Neural progenitor cell (in vitro differentiated cells): ENCODE measurements around the gene FBLN2. TPM values are rescaled to one million over a fixed set of nuclear protein-coding genes. Genes with fewer than 3 reads are reported as not detected.

Experiments used
- DNase-seq: peaks from one replicate; pipeline ENCODE4 v3.0.0-alpha.2; 2016; ENCODE audit warnings: low spot score
- H2AFZ ChIP-seq: fragments of 200-600 bp; sonication (generic); replicated peaks from 2 replicates; pipeline ENCODE4 v1.6.1; 2016; ENCODE audit warnings: antibody characterized with exemption
- H3F3A ChIP-seq: fragments of 200-600 bp; sonication (generic); 2 replicates; pipeline ENCODE4 v1.6.1; 2016; ENCODE audit warnings: antibody characterized with exemption, low read depth
- H3K27ac ChIP-seq: fragments of 200-600 bp; sonication (generic); 2 replicates; pipeline ENCODE4 v1.5.1; 2016; ENCODE audit warnings: mild to moderate bottlenecking
- H3K27me3 ChIP-seq: fragments of 200-600 bp; sonication (generic); 2 replicates; pipeline ENCODE4 v1.6.1; 2016; ENCODE audit warnings: mild to moderate bottlenecking, moderate library complexity
- H3K36me3 ChIP-seq: fragments of 200-600 bp; sonication (generic); 2 replicates; pipeline ENCODE4 v1.5.1; 2016
- H3K4me1 ChIP-seq: fragments of 200-600 bp; sonication (generic); 2 replicates; pipeline ENCODE4 v1.6.1; 2016; ENCODE audit warnings: mixed run types
- H3K4me2 ChIP-seq: fragments of 200-600 bp; sonication (generic); 2 replicates; pipeline ENCODE4 v1.6.1; 2016
- H3K4me3 ChIP-seq: fragments of 200-600 bp; sonication (generic); 2 replicates; pipeline ENCODE4 v1.5.1; 2016
- H3K79me2 ChIP-seq: fragments of 200-600 bp; sonication (generic); 2 replicates; pipeline ENCODE4 v1.6.1; 2016; ENCODE audit warnings: low read depth
- H3K9ac ChIP-seq: fragments of 200-600 bp; sonication (generic); 2 replicates; pipeline ENCODE4 v1.6.1; 2016
- H3K9me3 ChIP-seq: fragments of 200-600 bp; sonication (generic); 2 replicates; pipeline ENCODE4 v1.5.1; 2016; ENCODE audit warnings: low read depth
- H4K20me1 ChIP-seq: fragments of 200-600 bp; sonication (generic); 2 replicates; pipeline ENCODE4 v1.6.1; 2016; ENCODE audit warnings: low read depth
- H3K27ac Mint-ChIP-seq: 3 replicates; pipeline ENCODE4 v1.8.0; 2021; ENCODE audit warnings: mixed read lengths
- H3K27me3 Mint-ChIP-seq: 2 replicates; pipeline ENCODE4 v1.8.0; 2022; ENCODE audit warnings: low read depth, mild to moderate bottlenecking, inconsistent platforms, moderate library complexity, mixed read lengths; ENCODE audit not compliant: insufficient read depth
- H3K36me3 Mint-ChIP-seq: 3 replicates; pipeline ENCODE4 v1.8.0; 2021; ENCODE audit warnings: mixed read lengths
- H3K4me1 Mint-ChIP-seq: 3 replicates; pipeline ENCODE4 v1.8.0; 2021; ENCODE audit warnings: mixed read lengths
- H3K4me3 Mint-ChIP-seq: 3 replicates; pipeline ENCODE4 v1.8.0; 2021; ENCODE audit warnings: mild to moderate bottlenecking, moderate library complexity, mixed read lengths
- H3K9me3 Mint-ChIP-seq: 3 replicates; pipeline ENCODE4 v1.8.0; 2020; ENCODE audit warnings: mixed read lengths
- CTCF ChIP-seq: fragments of 200-600 bp; sonication (generic); IDR thresholded peaks from 2 replicates; pipeline ENCODE4 v1.5.1; 2017; ENCODE audit warnings: antibody characterized with exemption, mild to moderate bottlenecking
- EZH2 ChIP-seq: fragments of 200-600 bp; sonication (generic); IDR thresholded peaks from 2 replicates; pipeline ENCODE4 v1.6.1; 2017; ENCODE audit warnings: antibody characterized with exemption, mild to moderate bottlenecking, moderate library complexity
- EZH2phosphoT487 ChIP-seq: fragments of 200-600 bp; sonication (generic); IDR thresholded peaks from 2 replicates; pipeline ENCODE4 v1.6.1; 2017; ENCODE audit warnings: antibody characterized with exemption
- total RNA-seq: library from RNA; depleted of rRNA; stranded (reverse); fragments of >200 nt; gene quantifications from 2 replicates; pipeline ENCODE4 v1.2.3, GENCODE V29; 2015; ENCODE audit warnings: low replicate concordance

FBLN2 gene
- total RNA-seq, 1 donor from 2014 or later = 15.9 TPM

DNA sequence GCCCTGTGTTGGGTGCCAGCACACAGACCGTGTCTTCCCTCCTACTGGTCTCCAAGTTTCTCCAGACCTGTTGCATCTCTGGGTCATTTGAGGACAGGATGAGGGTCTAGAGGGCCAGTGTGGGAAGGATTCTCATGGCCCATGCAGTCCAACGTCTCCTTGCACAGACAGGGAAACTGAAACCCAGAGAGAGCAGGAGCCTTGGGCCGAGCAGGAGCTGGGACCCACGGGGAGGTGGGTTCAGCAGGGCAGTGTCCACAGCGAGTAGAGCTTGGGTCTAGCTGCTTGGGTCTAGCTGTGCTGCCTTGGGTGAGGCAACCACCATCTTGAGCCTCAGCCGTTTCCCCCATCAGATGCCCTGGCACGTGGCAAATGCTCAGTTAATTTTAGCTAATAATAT lies 36.5 kb upstream of the FBLN2 start:
- no peaks in the 10 kb centered on the region for H3K9me3 Mint-ChIP-seq
- Histone ChIP-seq H4K20me1 (no peaks in the 10 kb centered on the region), H3K9ac (no peak overlapping the region), H3F3A (peaks cover under 1% of the 10 kb centered on the region), H3K79me2 (no peaks in the 10 kb centered on the region), H3K4me3 (no peak overlapping the region), H2AFZ (no peak overlapping the region), H3K4me2 (no peak overlapping the region), H3K27me3 (no peaks in the 10 kb centered on the region), H3K4me1 (peaks cover 14% of the 10 kb centered on the region), H3K36me3 (no peaks in the 10 kb centered on the region), H3K27ac (no peak overlapping the region), H3K9me3 (no peaks in the 10 kb centered on the region)
- peaks cover 37% of the 10 kb centered on the region for H3K4me1 Mint-ChIP-seq
- H3K4me3 Mint-ChIP-seq = no peak overlapping the region
- no peak for DNase-seq
- no peaks in the 10 kb centered on the region for H3K36me3 Mint-ChIP-seq
- H3K27ac Mint-ChIP-seq = peak overlapping the region; percentile 72
- TF ChIP-seq EZH2phosphoT487 (no peak), EZH2 (no peak), CTCF (no peak)
- peaks cover 2% of the 10 kb centered on the region for H3K27me3 Mint-ChIP-seq

- Histone ChIP-seq H3K27me3 (no peaks in the 10 kb centered on the region), H3K27ac (no peak overlapping the region), H4K20me1 (no peaks in the 10 kb centered on the region), H3F3A (no peaks in the 10 kb centered on the region), H3K4me3 (no peak overlapping the region), H3K9me3 (no peaks in the 10 kb centered on the region), H3K79me2 (no peaks in the 10 kb centered on the region), H3K36me3 (no peaks in the 10 kb centered on the region), H3K4me1 (peaks cover 7% of the 10 kb centered on the region), H3K9ac (no peak overlapping the region), H2AFZ (no peak overlapping the region), H3K4me2 (peak overlapping the region; percentile 22)
- TF ChIP-seq EZH2phosphoT487 (no peak), CTCF (no peak), EZH2 (no peak)
- Mint-ChIP-seq H3K27me3 (peaks cover 6% of the 10 kb centered on the region), H3K36me3 (no peaks in the 10 kb centered on the region), H3K9me3 (no peaks in the 10 kb centered on the region), H3K4me1 (peaks cover 31% of the 10 kb centered on the region), H3K4me3 (no peak overlapping the region), H3K27ac (peak overlapping the region; percentile 86)
- DNase-seq = no peak
Measured at GRCh38 chr3:13513051-13513912, 35.6 kb upstream of the FBLN2 start.

- Mint-ChIP-seq H3K27me3 (peaks cover 8% of the 10 kb centered on the region), H3K4me1 (peaks cover 25% of the 10 kb centered on the region), H3K9me3 (no peaks in the 10 kb centered on the region), H3K4me3 (no peak overlapping the region), H3K27ac (peak overlapping the region; percentile 86), H3K36me3 (no peaks in the 10 kb centered on the region)
- Histone ChIP-seq H3F3A (no peaks in the 10 kb centered on the region), H3K27me3 (no peaks in the 10 kb centered on the region), H3K27ac (no peak overlapping the region), H3K36me3 (no peaks in the 10 kb centered on the region), H2AFZ (no peak overlapping the region), H3K9me3 (no peaks in the 10 kb centered on the region), H3K4me3 (no peak overlapping the region), H3K9ac (no peak overlapping the region), H3K4me2 (no peak overlapping the region), H4K20me1 (no peaks in the 10 kb centered on the region), H3K4me1 (peaks cover 7% of the 10 kb centered on the region), H3K79me2 (no peaks in the 10 kb centered on the region)
- no peak for TF ChIP-seq EZH2phosphoT487
- no peak for TF ChIP-seq EZH2
- TF ChIP-seq CTCF = no peak
- no peak for DNase-seq
Measured at GRCh38 chr3:13513913-13514517, 34.9 kb upstream of the FBLN2 start.
